OCI-LY7 (cell line): ENCODE measurements around the gene DBF4. TPM values are rescaled to one million over a fixed set of nuclear protein-coding genes. Genes with fewer than 3 reads are reported as not detected.
"Not testable (repeated sequence)": the region's sequence is repeated elsewhere in the genome, so short reads cannot be mapped to it uniquely, and the experiment has no call there.

ENCODE experiments used
- BruUV-seq: library from RNA; stranded (reverse); fragments of 400-500 nt; replicated peaks from 2 replicates; lab custom pipeline; 2021; lab: Mats Ljungman, UMichigan
- CTCF ChIA-PET: fragments of 300-600 bp; sonication (Branson Sonifier 250); formaldehyde crosslinking; loops from one replicate; lab custom pipeline; 2022; ENCODE audit warnings: antibody characterized with exemption; ENCODE audit not compliant: unreplicated experiment; lab: Charles Lee
- POLR2A ChIA-PET: fragments of 300-600 bp; sonication (Branson Sonifier 250); formaldehyde crosslinking; loops from one replicate; lab custom pipeline; 2022; ENCODE audit warnings: antibody characterized with exemption; lab: Charles Lee
- DNase-seq: peaks from one replicate; pipeline ENCODE4 v3.0.0-alpha.2; 2015; ENCODE audit warnings: low spot score
- H2AFZ ChIP-seq: fragments of 200-600 bp; sonication (generic), shearing (Covaris generic); 2 replicates; pipeline ENCODE4 v1.6.1; 2014; ENCODE audit warnings: mild to moderate bottlenecking, antibody characterized with exemption, low read length, moderate library complexity
- H3K27ac ChIP-seq: fragments of 200-600 bp; sonication (generic); 2 replicates; pipeline ENCODE4 v1.5.1; 2014; ENCODE audit warnings: mixed run types, low read depth, mild to moderate bottlenecking, moderate library complexity, low read length, inconsistent platforms; ENCODE audit not compliant: poor library complexity, severe bottlenecking
- H3K36me3 ChIP-seq: fragments of 200-600 bp; sonication (generic); 2 replicates; pipeline ENCODE4 v1.6.1; 2014; ENCODE audit warnings: mild to moderate bottlenecking, antibody characterized with exemption, low read length, moderate library complexity, mixed read lengths; ENCODE audit not compliant: insufficient read depth
- H3K4me1 ChIP-seq: fragments of 200-600 bp; sonication (generic); 2 replicates; pipeline ENCODE4 v1.5.1; 2014; ENCODE audit warnings: mild to moderate bottlenecking, low read length; ENCODE audit not compliant: insufficient read depth, poor library complexity, severe bottlenecking
- H3K4me2 ChIP-seq: fragments of 200-600 bp; sonication (generic); 2 replicates; pipeline ENCODE4 v1.6.1; 2014; ENCODE audit warnings: mild to moderate bottlenecking, low read length
- H3K4me3 ChIP-seq: fragments of 200-600 bp; sonication (generic); 2 replicates; pipeline ENCODE4 v1.5.1; 2014; ENCODE audit warnings: mild to moderate bottlenecking, low read depth, low read length; ENCODE audit not compliant: poor library complexity, severe bottlenecking
- H3K79me2 ChIP-seq: fragments of 200-600 bp; sonication (generic); 2 replicates; pipeline ENCODE4 v1.6.1; 2016; ENCODE audit warnings: low read depth, mild to moderate bottlenecking, low read length, moderate library complexity, mixed read lengths; ENCODE audit not compliant: insufficient read depth
- H3K9me2 ChIP-seq: fragments of 200-600 bp; sonication (generic); 2 replicates; pipeline ENCODE4 v1.6.1; 2016; ENCODE audit warnings: mild to moderate bottlenecking, low read length, mixed read lengths; ENCODE audit not compliant: insufficient read depth
- H3K9me3 ChIP-seq: fragments of 200-600 bp; sonication (generic); 2 replicates; pipeline ENCODE4 v1.6.1; 2014; ENCODE audit warnings: mild to moderate bottlenecking, mixed run types, low read length, mixed read lengths
- H4K20me1 ChIP-seq: fragments of 200-600 bp; sonication (generic); 2 replicates; pipeline ENCODE4 v1.6.1; 2014; ENCODE audit warnings: mild to moderate bottlenecking, antibody characterized with exemption, low read length, moderate library complexity, mixed read lengths; ENCODE audit not compliant: insufficient read depth
- EZH2phosphoT487 ChIP-seq: fragments of 200-600 bp; sonication (generic); IDR thresholded peaks from 2 replicates; pipeline ENCODE4 v1.6.1; 2018; ENCODE audit warnings: low read depth, borderline replicate concordance, mild to moderate bottlenecking, mixed run types, antibody characterized with exemption, low read length, moderate library complexity, mixed read lengths
- intact Hi-C: fragments of 100-400 bp; cut with micrococcal nuclease; formaldehyde crosslinking; loops from one replicate; pipeline ENCODE4 v1.10.0; 2022; ENCODE audit not compliant: unreplicated experiment
- total RNA-seq, 2 experiments: library from RNA; depleted of rRNA in 1 of 2; stranded (reverse); fragments of >200 nt in 1 of 2; shearing (Covaris generic) in 1 of 2; gene quantifications; 2 replicates each; pipeline ENCODE4 v1.2.3, GENCODE V29; 2014 to 2022
- TF ChIP-seq, protein P1 (sequence below): fragments of 200-600 bp; sonication (generic); conservative IDR thresholded peaks from 2 replicates; pipeline ENCODE4 v1.5.1; 2014; ENCODE audit warnings: mild to moderate bottlenecking, antibody characterized with exemption, low read length, moderate library complexity, mixed read lengths

DBF4 gene
- total RNA-seq, 2 experiments from 2014 or later, result 95.0 to 99.2 TPM

GRCh38 chr7:87919875-87920274 is 43.6 kb downstream of the DBF4 start:
- POLR2A ChIA-PET, result interaction anchor here (0.6 to 1.4 kb wide), 2 partner anchors 11 to 191 kb away, joined by 4 read pairs; no protein-coding TSS in a partner anchor

GRCh38 chr7:87920578-87920977 is 44.3 kb downstream of the DBF4 start:
- Histone ChIP-seq H3K9me2 (no peaks in the 10 kb centered on the region), H3K27ac (no peak overlapping the region), H3K4me3 (no peak overlapping the region), H3K36me3 (no peaks in the 10 kb centered on the region), H2AFZ (no peak overlapping the region), H3K4me1 (no peaks in the 10 kb centered on the region), H3K79me2 (no peaks in the 10 kb centered on the region), H4K20me1 (no peaks in the 10 kb centered on the region), H3K4me2 (no peak overlapping the region), H3K9me3 (no peaks in the 10 kb centered on the region)
- intact Hi-C loops, result no loop called here
- CTCF ChIA-PET, result no interaction called here
- POLR2A ChIA-PET, result interaction anchor here (1.4 kb wide), 1 partner anchor 10 kb away, joined by 4 read pairs; no protein-coding TSS in a partner anchor
- TF ChIP-seq EZH2phosphoT487, result no peak
- TF ChIP-seq, protein P1, sequence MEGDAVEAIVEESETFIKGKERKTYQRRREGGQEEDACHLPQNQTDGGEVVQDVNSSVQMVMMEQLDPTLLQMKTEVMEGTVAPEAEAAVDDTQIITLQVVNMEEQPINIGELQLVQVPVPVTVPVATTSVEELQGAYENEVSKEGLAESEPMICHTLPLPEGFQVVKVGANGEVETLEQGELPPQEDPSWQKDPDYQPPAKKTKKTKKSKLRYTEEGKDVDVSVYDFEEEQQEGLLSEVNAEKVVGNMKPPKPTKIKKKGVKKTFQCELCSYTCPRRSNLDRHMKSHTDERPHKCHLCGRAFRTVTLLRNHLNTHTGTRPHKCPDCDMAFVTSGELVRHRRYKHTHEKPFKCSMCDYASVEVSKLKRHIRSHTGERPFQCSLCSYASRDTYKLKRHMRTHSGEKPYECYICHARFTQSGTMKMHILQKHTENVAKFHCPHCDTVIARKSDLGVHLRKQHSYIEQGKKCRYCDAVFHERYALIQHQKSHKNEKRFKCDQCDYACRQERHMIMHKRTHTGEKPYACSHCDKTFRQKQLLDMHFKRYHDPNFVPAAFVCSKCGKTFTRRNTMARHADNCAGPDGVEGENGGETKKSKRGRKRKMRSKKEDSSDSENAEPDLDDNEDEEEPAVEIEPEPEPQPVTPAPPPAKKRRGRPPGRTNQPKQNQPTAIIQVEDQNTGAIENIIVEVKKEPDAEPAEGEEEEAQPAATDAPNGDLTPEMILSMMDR, result no peak
- no TSS peak for BruUV-seq
- DNase-seq, result no peak

More at GRCh38 chr7:87919875-87920274, 43.6 kb downstream of the DBF4 start:
- no peaks in the 10 kb centered on the region for H3K4me1 ChIP-seq
- no peaks in the 10 kb centered on the region for H3K79me2 ChIP-seq
- BruUV-seq, result no TSS peak
- CTCF ChIA-PET, result no interaction called here
- no peaks in the 10 kb centered on the region for H3K36me3 ChIP-seq
- H3K4me3 ChIP-seq, result no peak overlapping the region
- H3K27ac ChIP-seq, result no peak overlapping the region
- no peaks in the 10 kb centered on the region for H3K9me3 ChIP-seq
- TF ChIP-seq, protein P1, result no peak
- TF ChIP-seq EZH2phosphoT487, result no peak
- H4K20me1 ChIP-seq, result no peaks in the 10 kb centered on the region
- DNase-seq, result no peak
- intact Hi-C loops, result no loop called here
- no peaks in the 10 kb centered on the region for H3K9me2 ChIP-seq
- H3K4me2 ChIP-seq, result no peak overlapping the region
- H2AFZ ChIP-seq, result no peak overlapping the region

DNA sequence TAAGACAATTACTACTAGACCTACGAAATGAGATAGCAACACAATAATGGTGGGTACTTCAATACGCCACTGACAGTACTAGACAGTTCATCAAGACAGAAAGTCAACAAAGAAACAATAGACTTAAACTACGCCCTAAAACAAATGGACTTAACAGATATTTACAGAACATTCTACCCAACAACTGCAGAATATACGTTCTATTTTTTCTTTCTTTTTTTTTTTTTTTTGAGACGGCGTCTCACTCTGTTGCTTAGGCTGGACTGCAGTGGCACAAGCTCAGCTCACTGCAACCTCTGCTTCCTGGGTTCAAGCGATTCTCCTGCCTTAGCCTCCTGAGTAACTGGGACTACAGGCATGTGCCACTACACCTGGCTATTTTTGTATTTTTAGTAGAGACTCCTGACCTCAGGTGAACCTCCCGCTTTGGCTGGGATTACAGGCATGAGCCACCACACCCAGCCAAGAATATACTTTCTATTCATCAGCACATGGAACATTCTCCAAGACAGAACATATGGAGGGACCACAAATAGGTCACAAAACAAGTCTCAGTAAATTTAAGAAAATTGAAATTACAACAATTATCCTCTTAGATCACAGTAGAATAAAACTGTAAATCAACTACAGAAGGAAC is 46.6 kb downstream of the DBF4 start:
- H2AFZ ChIP-seq, BruUV-seq, CTCF ChIA-PET, H3K4me3 ChIP-seq, DNase-seq, H3K36me3 ChIP-seq, H4K20me1 ChIP-seq, H3K4me2 ChIP-seq, H3K79me2 ChIP-seq, POLR2A ChIA-PET, H3K4me1 ChIP-seq, H3K9me2 ChIP-seq, intact Hi-C loops, H3K9me3 ChIP-seq, H3K27ac ChIP-seq: not testable (repeated sequence)
